CD8-positive, alpha-beta memory T cell (primary cell): ENCODE results near the gene KLRF2. TPM values are rescaled to one million over a fixed set of nuclear protein-coding genes. Genes with fewer than 3 reads are reported as not detected.
"Not testable (repeated sequence)": the region's sequence is repeated elsewhere in the genome, so short reads cannot be mapped to it uniquely, and the experiment has no call there.

ENCODE experiments used
- CTCF ChIA-PET: fragments of 350-600 bp; sonication (Branson Sonifier 250); formaldehyde crosslinking; loops from one replicate; lab custom pipeline; 2021; ENCODE audit warnings: antibody characterized with exemption; lab: Charles Lee
- POLR2A ChIA-PET: fragments of 350-600 bp; sonication (Branson Sonifier 250); formaldehyde crosslinking; loops from one replicate; lab custom pipeline; 2021; ENCODE audit warnings: antibody characterized with exemption; lab: Charles Lee
- DNase-seq, 5 donors: peaks; one replicate each; pipeline versions ENCODE4 v3.0.0 to v3.0.0-alpha.2; 2020 to 2022; ENCODE audit warnings: mixed read lengths in 1 of 5
- H3K27ac ChIP-seq: one replicate; pipeline ENCODE4 v1.7.0; 2013; ENCODE audit warnings: low read depth, mild to moderate bottlenecking, low read length, moderate library complexity
- H3K27me3 ChIP-seq: 2 replicates; pipeline ENCODE4 v1.7.0; 2013; ENCODE audit warnings: low read length, mild to moderate bottlenecking; ENCODE audit not compliant: insufficient read depth, poor library complexity, severe bottlenecking
- H3K36me3 ChIP-seq: 2 replicates; pipeline ENCODE4 v1.7.0; 2013; ENCODE audit warnings: mild to moderate bottlenecking, low read length, moderate library complexity; ENCODE audit not compliant: insufficient read depth
- H3K4me1 ChIP-seq: 2 replicates; pipeline ENCODE4 v1.7.0; 2013; ENCODE audit warnings: mild to moderate bottlenecking, low read length, moderate library complexity; ENCODE audit not compliant: insufficient read depth
- H3K4me3 ChIP-seq: 2 replicates; pipeline ENCODE4 v1.7.0; 2013; ENCODE audit warnings: mild to moderate bottlenecking, low read length
- H3K9me3 ChIP-seq: 2 replicates; pipeline ENCODE4 v1.7.0; 2013; ENCODE audit warnings: mild to moderate bottlenecking, low read length
- H3K27ac Mint-ChIP-seq, 8 donors: one replicate each; pipeline ENCODE4 v1.8.0; 2020 to 2021; ENCODE audit warnings: mixed read lengths in 8 of 8, mild to moderate bottlenecking in 6 of 8, inconsistent platforms in 3 of 8, moderate library complexity in 3 of 8
- H3K27me3 Mint-ChIP-seq, 2 donors: one replicate each; pipeline ENCODE4 v1.8.0; 2020 to 2021; ENCODE audit warnings: mixed read lengths in 2 of 2, mild to moderate bottlenecking in 1 of 2, moderate library complexity in 1 of 2
- H3K36me3 Mint-ChIP-seq, 3 donors: one replicate each; pipeline ENCODE4 v1.8.0; 2020 to 2021; ENCODE audit warnings: mixed read lengths in 3 of 3, inconsistent platforms in 1 of 3, mild to moderate bottlenecking in 1 of 3
- H3K4me1 Mint-ChIP-seq, 3 donors: one replicate each; pipeline ENCODE4 v1.8.0; 2020 to 2021; ENCODE audit warnings: mixed read lengths in 3 of 3, inconsistent platforms in 1 of 3, mild to moderate bottlenecking in 1 of 3
- H3K4me3 Mint-ChIP-seq, 7 donors: one replicate each; pipeline ENCODE4 v1.8.0; 2020 to 2021; ENCODE audit warnings: mixed read lengths in 7 of 7, mild to moderate bottlenecking in 6 of 7, moderate library complexity in 4 of 7, inconsistent platforms in 2 of 7
- H3K9me3 Mint-ChIP-seq, 5 donors: one replicate each; pipeline ENCODE4 v1.8.0; 2020 to 2022; ENCODE audit warnings: mixed read lengths in 5 of 5, mild to moderate bottlenecking in 3 of 5, moderate library complexity in 2 of 5, inconsistent platforms in 1 of 5
- polyA plus RNA-seq: library from polyadenylated mRNA; unstranded; fragments of 300-500 nt; fragmentation: Illumina TruSeq; gene quantifications from one replicate; pipeline ENCODE4 v1.2.3, GENCODE V29; 2021
- total RNA-seq, 2 experiments: library from RNA; stranded (reverse); gene quantifications; one replicate each; pipeline ENCODE4 v1.2.3, GENCODE V29; 2021

KLRF2 gene
- total and polyA plus RNA-seq, 3 experiments from 2014 or later: not detected

- no peaks in the 10 kb centered on the region for H3K27me3 ChIP-seq
- peak within 1 kb of the TSS; percentile 65 for H3K4me3 ChIP-seq
- Mint-ChIP-seq H3K9me3 (no peaks in the 10 kb centered on the region), H3K4me1 (peaks cover 20 to 40% (median 22%) of the 10 kb centered on the region in 3 donors), H3K36me3 (peaks cover 3 to 34% (median 4%) of the 10 kb centered on the region in 3 donors), H3K4me3 (peak within 1 kb of the TSS; percentile 88 to 97 (median 91)), H3K27me3 (no peaks in the 10 kb centered on the region), H3K27ac (peak within 1 kb of the TSS; percentile 89 to 100 (median 96))
- H3K4me1 ChIP-seq: peaks cover 9% of the 10 kb centered on the region
- peak in 3 of 5 donors; percentile 59 to 63 (median 61) for DNase-seq
- H3K9me3 ChIP-seq: no peaks in the 10 kb centered on the region
- no peaks in the 10 kb centered on the region for H3K36me3 ChIP-seq
- POLR2A ChIA-PET: interaction anchor here (0.8 to 2.0 kb wide), 6 partner anchors 12 to 421 kb away, joined by 3 to 21 read pairs (median 5); partner anchors contain the start of gene CD69
- H3K27ac ChIP-seq: peak within 1 kb of the TSS; percentile 73
- CTCF ChIA-PET: interaction anchor here (0.8 to 1.6 kb wide), 6 partner anchors 12 to 70 kb away, joined by 3 to 9 read pairs (median 4); no protein-coding TSS in a partner anchor
These were observed 11.8 kb upstream of the KLRF2 start, which contains the start of gene CLEC2B for GRCh38 chr12:9869307-9870161. Gene CLEC2B, minus strand, starts transcription at chr12:9869354.

DNA sequence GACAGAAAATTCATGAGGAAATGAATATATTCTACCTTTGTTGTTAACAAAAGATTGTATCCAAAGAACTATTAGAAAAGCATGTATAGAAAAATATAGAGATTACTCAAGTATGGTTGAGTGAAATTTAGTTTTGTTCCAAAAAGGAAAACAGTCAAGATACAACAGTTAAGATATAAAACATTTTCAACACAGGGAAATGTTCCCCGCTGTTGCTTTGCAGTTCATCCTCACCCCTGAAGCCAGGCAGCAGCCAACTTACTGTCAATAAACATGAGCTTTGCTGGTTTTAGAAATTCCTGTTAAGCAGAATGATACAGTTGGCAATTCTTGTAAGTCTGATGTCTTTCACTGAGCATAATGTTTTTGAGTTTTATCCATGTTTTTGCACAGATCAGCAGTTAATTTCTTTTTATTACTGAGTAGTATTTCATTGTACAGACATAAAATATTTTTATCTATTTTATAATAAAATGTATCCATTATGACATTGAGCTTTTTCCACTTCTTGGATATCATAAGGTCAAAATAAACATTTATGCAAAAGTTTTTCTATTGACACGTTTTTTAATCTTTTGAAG is 10.9 kb upstream of the KLRF2 start:
- Histone ChIP-seq H3K27me3 (no peaks in the 10 kb centered on the region), H3K27ac (peak overlapping the region; percentile 73), H3K4me1 (peaks cover 4% of the 10 kb centered on the region), H3K36me3 (no peaks in the 10 kb centered on the region), H3K9me3 (no peaks in the 10 kb centered on the region), H3K4me3 (peak overlapping the region; percentile 65)
- H3K4me1 Mint-ChIP-seq: peaks cover 14 to 31% (median 18%) of the 10 kb centered on the region in 3 donors
- no peaks in the 10 kb centered on the region for H3K9me3 Mint-ChIP-seq
- POLR2A ChIA-PET: interaction anchor here (0.6 to 0.9 kb wide), 2 partner anchors 36 to 1627 kb away, joined by 3 read pairs; no protein-coding TSS in a partner anchor
- CTCF ChIA-PET: interaction anchor here (0.7 kb wide), 1 partner anchor 344 kb away, joined by 3 read pairs; no protein-coding TSS in a partner anchor
- DNase-seq: peak in 1 of 5 donors; percentile 26
- peak overlapping the region; percentile 89 to 100 (median 96) for H3K27ac Mint-ChIP-seq
- no peaks in the 10 kb centered on the region for H3K27me3 Mint-ChIP-seq
- H3K4me3 Mint-ChIP-seq: peak overlapping the region; percentile 88 to 97 (median 91)
- H3K36me3 Mint-ChIP-seq: peaks cover 0 to 28% (median 4%) of the 10 kb centered on the region in 3 donors

- Histone ChIP-seq H3K36me3 (no peaks in the 10 kb centered on the region), H3K27ac (no peak overlapping the region), H3K4me1 (peaks cover 4% of the 10 kb centered on the region), H3K9me3 (no peaks in the 10 kb centered on the region), H3K4me3 (no peak overlapping the region), H3K27me3 (no peaks in the 10 kb centered on the region)
- Mint-ChIP-seq H3K36me3 (peaks cover 0 to 16% (median 2%) of the 10 kb centered on the region in 3 donors), H3K4me3 (no peak overlapping the region), H3K4me1 (peaks cover 13 to 26% (median 18%) of the 10 kb centered on the region in 3 donors), H3K27ac (peak overlapping the region in 2 of 8 donors; percentile 9 to 46), H3K9me3 (no peaks in the 10 kb centered on the region), H3K27me3 (no peaks in the 10 kb centered on the region)
- ChIA-PET POLR2A (no interaction called here), CTCF (interaction anchor here (0.6 to 1.5 kb wide), 4 partner anchors 35 to 121 kb away, joined by 3 to 6 read pairs (median 4); no protein-coding TSS in a partner anchor)
- no peak for DNase-seq
These were observed 9.1 kb upstream of the KLRF2 start for GRCh38 chr12:9872162-9872561.

DNA sequence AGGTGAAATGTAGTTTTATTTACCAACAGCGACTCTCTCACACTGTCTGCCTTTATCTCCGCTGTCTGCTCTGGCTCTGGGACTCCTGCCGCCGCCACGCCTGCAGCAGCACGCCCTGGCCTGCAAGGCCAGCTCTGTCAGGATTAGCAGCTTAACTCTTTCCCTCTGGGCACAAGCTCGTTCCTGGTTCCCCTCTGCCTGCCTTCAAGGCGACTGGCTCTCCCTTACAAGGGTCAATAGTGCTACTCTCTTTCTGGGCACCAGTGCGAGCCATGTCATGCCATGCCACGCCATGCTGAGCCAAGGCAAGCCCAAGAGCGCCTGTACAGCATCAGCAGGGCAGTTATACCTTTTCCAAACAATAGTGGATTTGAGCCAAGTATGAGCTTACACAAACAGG is 8.5 kb upstream of the KLRF2 start:
- H3K9me3 Mint-ChIP-seq: no peaks in the 10 kb centered on the region
- CTCF ChIA-PET: interaction anchor here (1.3 kb wide), 1 partner anchor 53 kb away, joined by 4 read pairs; no protein-coding TSS in a partner anchor
- H3K27ac ChIP-seq: no peak overlapping the region

GRCh38 chr12:9876120-9876519 is 5.2 kb upstream of the KLRF2 start:
- H3K9me3 ChIP-seq, H3K4me3 Mint-ChIP-seq, POLR2A ChIA-PET, H3K27ac Mint-ChIP-seq, H3K27me3 ChIP-seq, H3K27me3 Mint-ChIP-seq, H3K27ac ChIP-seq, H3K36me3 Mint-ChIP-seq, DNase-seq, H3K36me3 ChIP-seq, H3K9me3 Mint-ChIP-seq, H3K4me1 ChIP-seq, H3K4me3 ChIP-seq: not testable (repeated sequence)
- CTCF ChIA-PET: interaction anchor here (1.0 kb wide), 1 partner anchor 51 kb away, joined by 3 read pairs; no protein-coding TSS in a partner anchor
- peaks cover 9 to 21% (median 21%) of the 10 kb centered on the region in 3 donors for H3K4me1 Mint-ChIP-seq

More for the DNA sequence above, 8.5 kb upstream of the KLRF2 start:
- POLR2A ChIA-PET: no interaction called here
- Mint-ChIP-seq H3K36me3 (peaks cover 0 to 13% (median 0%) of the 10 kb centered on the region in 3 donors), H3K4me3 (peak overlapping the region in 1 of 7 donors; percentile 67), H3K27me3 (no peaks in the 10 kb centered on the region), H3K27ac (peak overlapping the region in 1 of 8 donors; percentile 40), H3K4me1 (peaks cover 13 to 26% (median 18%) of the 10 kb centered on the region in 3 donors)
- no peaks in the 10 kb centered on the region for H3K36me3 ChIP-seq
- DNase-seq: no peak
- H3K27me3 ChIP-seq: no peaks in the 10 kb centered on the region
- no peak overlapping the region for H3K4me3 ChIP-seq
- peaks cover 4% of the 10 kb centered on the region for H3K4me1 ChIP-seq
- H3K9me3 ChIP-seq: no peaks in the 10 kb centered on the region

DNA sequence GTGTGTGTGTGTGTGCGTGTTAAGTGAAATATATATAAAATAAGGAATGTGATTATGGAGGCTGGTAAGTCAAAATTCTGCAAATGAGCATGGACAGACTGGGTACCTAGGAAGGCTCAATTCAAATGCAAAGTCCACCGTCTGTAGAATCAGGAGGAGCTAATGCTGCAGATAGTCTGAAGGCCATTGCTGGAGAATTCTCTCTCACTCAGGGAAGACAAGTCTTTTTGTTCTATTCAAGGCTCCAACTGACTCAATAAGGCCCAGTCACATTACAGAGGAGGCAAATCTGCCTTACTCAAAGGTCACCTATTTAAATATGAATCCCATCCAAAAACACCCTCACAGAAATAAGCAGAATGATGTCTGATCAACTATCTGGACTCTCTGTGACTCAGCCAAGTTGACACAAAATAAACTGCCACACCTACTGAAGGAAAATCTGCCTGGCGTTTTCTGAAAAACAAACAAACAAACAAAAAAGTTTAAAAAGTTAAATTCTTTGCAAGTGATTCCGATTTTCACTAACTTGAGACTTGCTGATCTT is 684 bp upstream of the KLRF2 start:
- Histone ChIP-seq H3K27me3 (no peaks in the 10 kb centered on the region), H3K27ac (no peak overlapping the region), H3K9me3 (no peaks in the 10 kb centered on the region), H3K36me3 (no peaks in the 10 kb centered on the region), H3K4me1 (no peaks in the 10 kb centered on the region), H3K4me3 (no peak overlapping the region)
- H3K9me3 Mint-ChIP-seq: no peaks in the 10 kb centered on the region
- ChIA-PET POLR2A (no interaction called here), CTCF (no interaction called here)
- H3K27me3 Mint-ChIP-seq: no peaks in the 10 kb centered on the region
- H3K36me3 Mint-ChIP-seq: peaks cover 0 to 2% (median 0%) of the 10 kb centered on the region in 3 donors
- no peak overlapping the region for H3K4me3 Mint-ChIP-seq
- peaks cover 8 to 23% (median 15%) of the 10 kb centered on the region in 3 donors for H3K4me1 Mint-ChIP-seq
- DNase-seq: no peak
- H3K27ac Mint-ChIP-seq: peak overlapping the region in 1 of 8 donors; percentile 40

GRCh38 chr12:9881988-9882387 is 699 bp downstream of the KLRF2 start:
- peaks cover 10 to 23% (median 17%) of the 10 kb centered on the region in 3 donors for H3K4me1 Mint-ChIP-seq
- H3K27ac Mint-ChIP-seq: no peak overlapping the region
- H3K4me3 ChIP-seq: no peak overlapping the region
- H3K9me3 ChIP-seq: no peaks in the 10 kb centered on the region
- no peaks in the 10 kb centered on the region for H3K36me3 ChIP-seq
- H3K9me3 Mint-ChIP-seq: no peaks in the 10 kb centered on the region
- POLR2A ChIA-PET: no interaction called here
- CTCF ChIA-PET: interaction anchor here (0.9 kb wide), 1 partner anchor 68 kb away, joined by 4 read pairs; no protein-coding TSS in a partner anchor
- no peak overlapping the region for H3K4me3 Mint-ChIP-seq
- peaks cover 0 to 2% (median 0%) of the 10 kb centered on the region in 3 donors for H3K36me3 Mint-ChIP-seq
- H3K27me3 ChIP-seq: no peaks in the 10 kb centered on the region
- DNase-seq: no peak
- H3K27ac ChIP-seq: no peak overlapping the region
- H3K27me3 Mint-ChIP-seq: no peaks in the 10 kb centered on the region
- no peaks in the 10 kb centered on the region for H3K4me1 ChIP-seq
